GM19193 (cell line): ENCODE results near the gene SLC44A3.

ENCODE experiments used
- POLR2A ChIP-seq: IDR thresholded peaks from 4 replicates; pipeline ENCODE4 v1.6.1; 2011; ENCODE audit not compliant: insufficient read depth, insufficient read length; ENCODE audit errors: extremely low read depth

The SLC44A3 gene

GRCh38 chr1:94819945-94820746 lies at the start of gene SLC44A3:
SLC44A3 (plus strand) TSS chr1:94820357; CDS start chr1:94820452, 95 bp downstream.
- no peak for TF ChIP-seq POLR2A

- no peak for TF ChIP-seq POLR2A
These were observed 47.9 kb upstream of the SLC44A3 start for GRCh38 chr1:94772230-94772641.

GRCh38 chr1:94772845-94773244 lies 47.3 kb upstream of the SLC44A3 start:
- no peak for TF ChIP-seq POLR2A

- no peak for TF ChIP-seq POLR2A
These were observed 46.8 kb upstream of the SLC44A3 start for GRCh38 chr1:94773296-94773809.

GRCh38 chr1:94773931-94774422 lies 46.2 kb upstream of the SLC44A3 start:
- TF ChIP-seq POLR2A = no peak

GRCh38 chr1:94776474-94776873 lies 43.7 kb upstream of the SLC44A3 start:
- TF ChIP-seq POLR2A = no peak

- TF ChIP-seq POLR2A = no peak
These were observed 42.9 kb upstream of the SLC44A3 start for GRCh38 chr1:94777281-94777680.

- no peak for TF ChIP-seq POLR2A
These were observed 41.3 kb upstream of the SLC44A3 start for GRCh38 chr1:94778808-94779207.

- no peak for TF ChIP-seq POLR2A
These were observed 36.6 kb upstream of the SLC44A3 start for GRCh38 chr1:94783342-94784189.

- TF ChIP-seq POLR2A = no peak
These were observed 36.0 kb upstream of the SLC44A3 start for GRCh38 chr1:94784190-94784515.

- TF ChIP-seq POLR2A = no peak
These were observed 32.5 kb upstream of the SLC44A3 start for GRCh38 chr1:94787691-94788090.

- no peak for TF ChIP-seq POLR2A
These were observed 29.9 kb upstream of the SLC44A3 start for GRCh38 chr1:94790246-94790645.

GRCh38 chr1:94790670-94791069 lies 29.5 kb upstream of the SLC44A3 start:
- TF ChIP-seq POLR2A = no peak

- no peak for TF ChIP-seq POLR2A
These were observed 27.5 kb upstream of the SLC44A3 start for GRCh38 chr1:94792473-94793295.

- TF ChIP-seq POLR2A = no peak
These were observed 26.9 kb upstream of the SLC44A3 start for GRCh38 chr1:94793296-94793656.
